Measurements from ENCODE around the gene CAT.
A peak's percentile ranks its signal among the peaks of the same experiment; 100 is the strongest.

The CAT gene

DNA sequence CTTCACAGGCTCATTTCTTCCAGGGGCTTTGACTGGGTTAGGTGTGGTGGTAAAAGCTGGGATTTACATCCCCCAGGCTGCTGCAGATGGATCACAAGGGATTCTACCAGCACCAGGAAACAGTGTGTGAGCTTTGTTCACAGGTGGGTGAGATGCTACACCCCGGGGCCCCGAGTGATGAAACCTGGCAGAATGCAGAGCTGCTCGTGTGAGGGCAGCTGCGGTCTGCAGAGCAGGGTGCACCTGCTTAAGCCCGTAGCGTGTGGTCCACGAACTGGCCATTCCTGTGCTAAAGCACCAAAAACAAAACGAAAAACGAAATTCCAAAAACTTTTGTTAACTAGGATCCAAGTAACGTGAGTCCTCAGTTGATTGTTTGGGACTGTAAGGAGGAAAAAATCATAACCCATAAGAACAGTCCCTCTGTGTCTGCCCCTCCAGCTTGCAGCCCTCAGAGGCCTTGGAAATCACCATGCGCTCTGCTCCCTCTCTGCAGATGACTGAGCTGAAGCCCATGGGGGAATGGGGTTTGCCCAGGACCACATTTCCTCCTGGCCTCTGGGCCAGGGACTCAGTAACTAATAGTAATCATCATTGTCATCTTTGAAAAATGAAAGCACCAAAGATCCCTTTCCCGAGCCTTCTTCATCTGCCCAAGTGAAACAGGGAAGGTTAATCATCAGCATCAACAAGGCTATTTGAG, 50.3 kb downstream of the CAT start:
- TF ChIP-seq, protein P1, sequence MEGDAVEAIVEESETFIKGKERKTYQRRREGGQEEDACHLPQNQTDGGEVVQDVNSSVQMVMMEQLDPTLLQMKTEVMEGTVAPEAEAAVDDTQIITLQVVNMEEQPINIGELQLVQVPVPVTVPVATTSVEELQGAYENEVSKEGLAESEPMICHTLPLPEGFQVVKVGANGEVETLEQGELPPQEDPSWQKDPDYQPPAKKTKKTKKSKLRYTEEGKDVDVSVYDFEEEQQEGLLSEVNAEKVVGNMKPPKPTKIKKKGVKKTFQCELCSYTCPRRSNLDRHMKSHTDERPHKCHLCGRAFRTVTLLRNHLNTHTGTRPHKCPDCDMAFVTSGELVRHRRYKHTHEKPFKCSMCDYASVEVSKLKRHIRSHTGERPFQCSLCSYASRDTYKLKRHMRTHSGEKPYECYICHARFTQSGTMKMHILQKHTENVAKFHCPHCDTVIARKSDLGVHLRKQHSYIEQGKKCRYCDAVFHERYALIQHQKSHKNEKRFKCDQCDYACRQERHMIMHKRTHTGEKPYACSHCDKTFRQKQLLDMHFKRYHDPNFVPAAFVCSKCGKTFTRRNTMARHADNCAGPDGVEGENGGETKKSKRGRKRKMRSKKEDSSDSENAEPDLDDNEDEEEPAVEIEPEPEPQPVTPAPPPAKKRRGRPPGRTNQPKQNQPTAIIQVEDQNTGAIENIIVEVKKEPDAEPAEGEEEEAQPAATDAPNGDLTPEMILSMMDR (IDR thresholded peaks at IDR 0.05; ENCODE audit: borderline replicate concordance, control extremely low read depth, extremely low read depth, insufficient read depth, missing control alignments), result no peak
- in situ Hi-C loops (cut with MboI; ENCODE audit: low sequenced_read_pairs, unreplicated experiment), result loop anchor here (10.0 to 25.0 kb wide), 2 partner anchors 124 to 327 kb away; no protein-coding TSS in a partner anchor
- DNase-seq (ENCODE audit: low spot score), result no peak

DNA sequence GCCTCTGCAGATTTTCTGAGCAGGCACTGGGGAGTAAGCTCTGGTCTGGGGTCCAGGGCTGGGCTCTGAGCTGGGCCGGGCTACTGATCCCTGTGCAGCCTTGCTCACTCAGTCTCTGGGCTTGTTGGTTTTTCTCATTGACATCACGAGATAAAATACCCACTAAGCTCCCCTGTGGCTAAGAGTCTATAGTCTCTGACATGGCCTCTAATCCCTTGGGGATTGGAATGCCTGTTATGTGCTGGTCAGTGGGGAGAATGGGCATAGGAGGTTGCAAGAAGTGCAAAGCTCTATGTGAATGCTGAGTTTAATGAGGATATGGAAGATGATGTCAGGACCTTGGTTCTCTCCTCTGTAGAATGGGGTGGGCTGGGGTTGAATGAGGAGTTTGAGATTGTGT, 51.6 kb downstream of the CAT start:
- TF ChIP-seq, protein P1 (IDR thresholded peaks at IDR 0.05; ENCODE audit: borderline replicate concordance, control extremely low read depth, extremely low read depth, insufficient read depth, missing control alignments), result no peak
- in situ Hi-C loops (cut with MboI; ENCODE audit: low sequenced_read_pairs, unreplicated experiment), result loop anchor here (25.0 kb wide), 1 partner anchor 328 kb away; no protein-coding TSS in a partner anchor
- DNase-seq (ENCODE audit: low spot score), result no peak

DNA sequence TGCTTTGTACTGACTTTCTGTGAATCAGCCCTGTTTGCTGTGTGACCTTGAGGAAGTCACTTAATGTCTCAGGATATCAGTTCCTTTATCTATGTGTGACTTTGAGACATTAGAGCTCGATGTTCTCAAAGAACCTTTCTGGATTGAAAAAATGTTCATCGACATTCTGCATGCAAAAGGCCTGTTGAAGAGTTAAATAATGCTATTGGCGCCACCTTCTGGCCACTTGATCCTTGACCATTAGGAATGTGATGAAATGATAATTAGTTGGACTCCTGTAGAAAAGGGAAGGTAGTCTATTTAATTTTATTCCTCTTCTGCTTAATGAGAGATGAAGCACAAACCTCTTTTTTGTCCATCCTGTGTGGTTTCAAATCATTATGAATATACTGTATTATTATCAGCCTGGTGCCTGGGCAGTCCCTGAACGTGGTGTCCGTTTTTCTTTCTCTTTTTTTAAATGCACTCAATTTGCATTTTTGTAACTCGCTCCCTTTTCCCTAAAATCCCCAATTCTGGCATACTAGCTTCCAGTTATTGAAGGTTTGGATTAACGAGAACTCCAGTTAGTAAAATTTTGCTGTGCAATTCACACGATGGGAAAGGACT, 54.2 kb downstream of the CAT start:
- DNase-seq (ENCODE audit: low spot score), result peak; percentile 66
- TF ChIP-seq, protein P1 (IDR thresholded peaks at IDR 0.05; ENCODE audit: borderline replicate concordance, control extremely low read depth, extremely low read depth, insufficient read depth, missing control alignments), result peak; percentile 67
- in situ Hi-C loops (cut with MboI; ENCODE audit: low sequenced_read_pairs, unreplicated experiment), result loop anchor here (25.0 kb wide), 1 partner anchor 331 kb away; no protein-coding TSS in a partner anchor

DNA sequence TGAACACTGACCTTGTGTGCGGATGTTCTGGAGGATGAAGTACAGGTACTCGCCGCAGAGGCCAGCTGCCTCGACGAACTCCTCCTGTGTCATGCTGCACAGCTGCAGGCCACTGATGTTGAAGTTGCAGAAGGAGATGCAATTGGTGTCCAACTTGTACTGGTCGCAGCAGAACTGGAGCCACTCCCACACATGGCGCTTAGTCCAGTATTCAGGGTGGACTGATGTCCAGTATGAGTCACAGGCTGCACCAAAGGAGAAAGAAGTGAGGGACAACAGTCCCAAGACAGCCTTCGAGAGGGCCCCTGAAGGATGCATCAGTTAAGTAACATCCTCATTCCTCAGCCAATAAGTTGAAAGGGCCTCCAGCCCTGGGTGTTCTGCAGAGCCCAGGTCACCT, 54.7 kb downstream of the CAT start:
- no peak for DNase-seq (ENCODE audit: low spot score)
- in situ Hi-C loops (cut with MboI; ENCODE audit: low sequenced_read_pairs, unreplicated experiment), result loop anchor here (25.0 kb wide), 1 partner anchor 331 kb away; no protein-coding TSS in a partner anchor
- TF ChIP-seq, protein P1 (IDR thresholded peaks at IDR 0.05; ENCODE audit: borderline replicate concordance, control extremely low read depth, extremely low read depth, insufficient read depth, missing control alignments), result no peak

DNA sequence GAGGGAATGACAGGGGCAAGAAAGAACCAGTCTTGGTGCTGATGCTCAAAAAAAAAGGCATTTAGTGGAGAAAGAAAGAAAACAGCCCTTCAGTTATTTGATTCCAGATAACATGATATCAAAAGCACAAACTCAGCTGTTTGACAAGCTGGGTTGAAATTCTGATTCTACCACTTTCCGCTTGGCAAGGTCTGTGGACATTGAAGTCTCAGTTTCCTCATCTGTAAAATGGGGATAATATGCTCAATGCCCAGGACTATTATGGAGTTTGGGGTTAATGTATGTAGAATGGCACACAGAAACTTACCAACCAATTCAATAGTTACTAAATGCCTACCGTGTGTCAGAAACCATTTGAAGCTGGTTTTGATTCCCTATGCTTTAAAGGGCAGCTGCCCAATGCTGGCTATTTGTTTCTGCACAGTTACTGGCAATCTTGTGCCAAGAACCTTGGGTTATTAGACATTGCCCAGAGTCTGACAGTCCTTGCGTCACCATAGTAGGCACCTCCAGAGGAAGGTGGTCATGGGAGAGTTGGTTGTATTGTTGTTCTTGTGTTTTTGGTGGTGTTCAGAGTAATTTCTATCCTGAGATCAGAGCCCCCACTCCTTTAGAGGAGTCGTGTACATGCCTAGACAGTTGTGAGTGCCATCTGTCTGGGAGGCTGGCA, 55.3 kb downstream of the CAT start:
- DNase-seq (ENCODE audit: low spot score), result no peak
- in situ Hi-C loops (cut with MboI; ENCODE audit: low sequenced_read_pairs, unreplicated experiment), result loop anchor here (25.0 kb wide), 1 partner anchor 332 kb away; no protein-coding TSS in a partner anchor
- TF ChIP-seq, protein P1 (IDR thresholded peaks at IDR 0.05; ENCODE audit: borderline replicate concordance, control extremely low read depth, extremely low read depth, insufficient read depth, missing control alignments), result no peak

DNA sequence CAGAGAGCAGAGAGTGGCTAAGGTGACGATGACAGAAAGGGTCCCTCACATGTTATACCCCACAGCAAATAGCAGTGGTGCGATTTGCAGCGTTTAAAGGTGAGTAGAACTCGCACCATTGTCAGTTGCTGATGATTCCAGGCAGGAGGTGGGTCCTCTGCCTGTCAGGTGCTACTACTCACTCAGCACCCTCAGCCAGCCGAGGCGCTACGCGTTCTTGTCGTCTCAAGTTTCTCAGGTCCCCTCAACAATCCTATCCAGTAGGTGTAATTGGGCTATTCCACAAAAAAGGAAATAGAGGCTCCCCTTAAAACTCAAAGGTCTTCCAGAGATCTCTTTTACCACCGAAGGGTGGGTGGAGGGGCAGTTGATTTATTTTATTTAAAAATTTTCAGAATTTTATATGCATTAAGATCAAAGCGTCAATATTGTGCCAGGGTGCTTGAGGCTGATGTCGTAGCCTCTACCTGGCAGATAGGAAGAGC, 56.5 kb downstream of the CAT start:
- in situ Hi-C loops (cut with MboI; ENCODE audit: low sequenced_read_pairs, unreplicated experiment), result loop anchor here (25.0 kb wide), 1 partner anchor 333 kb away; no protein-coding TSS in a partner anchor
- no peak for DNase-seq (ENCODE audit: low spot score)

More for the DNA sequence above, 56.5 kb downstream of the CAT start:
- TF ChIP-seq, protein P1 (IDR thresholded peaks at IDR 0.05; ENCODE audit: borderline replicate concordance, control extremely low read depth, extremely low read depth, insufficient read depth, missing control alignments), result no peak
